ENCODE measurements around the gene ST6GAL2.

Gene ST6GAL2

DNA sequence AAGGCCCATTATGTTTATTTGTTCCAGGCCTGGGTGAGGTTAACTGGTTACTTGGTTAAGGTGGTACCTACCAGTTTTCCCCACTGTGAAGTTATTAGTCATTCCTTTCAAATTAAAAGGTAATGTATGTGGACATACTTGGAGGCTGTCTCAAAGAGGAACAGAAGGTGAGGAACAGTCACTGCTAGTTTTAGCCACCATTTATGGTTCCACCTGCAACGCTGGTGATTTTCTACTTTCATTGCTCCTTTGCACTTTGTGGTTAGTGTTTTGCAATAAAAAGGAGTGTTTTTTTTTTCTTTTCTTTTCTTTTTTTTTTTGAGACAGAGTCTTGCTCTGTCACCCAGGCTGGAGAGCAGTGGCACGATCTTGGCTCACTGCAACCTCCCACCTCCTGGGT lies 6.1 kb upstream of the ST6GAL2 start:
- Histone ChIP-seq H2BK12ac (ENCODE audit: low read length) (no peak overlapping the region), H2AK5ac (ENCODE audit: low read length) (no peak overlapping the region), H2BK120ac (ENCODE audit: insufficient read depth, low read length, poor library complexity) (no peak overlapping the region), H3K4me3 (ENCODE audit: low read depth, low read length) (no peak overlapping the region), H3K18ac (ENCODE audit: low read length) (no peak overlapping the region), H3K79me1 (ENCODE audit: low read length) (no peaks in the 10 kb centered on the region), H3K79me2 (ENCODE audit: control insufficient read depth, insufficient read depth, low read length, poor library complexity) (no peaks in the 10 kb centered on the region), H3K9me3 (ENCODE audit: insufficient read depth, low read depth, low read length) (no peaks in the 10 kb centered on the region), H2AFZ (ENCODE audit: insufficient read depth, low read length, poor library complexity) (no peak overlapping the region), H3K9ac (ENCODE audit: low read length) (no peak overlapping the region), H3K27me3 (ENCODE audit: insufficient read depth, low read length) (no peaks in the 10 kb centered on the region), H3K27ac (ENCODE audit: low read depth, low read length) (no peak overlapping the region), H3K4me2 (ENCODE audit: low read length) (no peak overlapping the region), H3K14ac (ENCODE audit: low read length) (no peak overlapping the region), H3K36me3 (ENCODE audit: control insufficient read depth in 1 of 2, insufficient read depth in 2 of 2, low read length in 2 of 2) (no peaks in the 10 kb centered on the region), H3K4me1 (ENCODE audit: control insufficient read depth in 1 of 2, insufficient read depth in 2 of 2, low read length in 2 of 2) (peaks cover 0 to 2% of the 10 kb centered on the region in 2 experiments), H4K91ac (ENCODE audit: low read depth, low read length) (no peak overlapping the region), H3K4ac (ENCODE audit: low read depth, low read length) (no peak overlapping the region), H4K12ac (ENCODE audit: low read depth, low read length) (no peak overlapping the region), H4K8ac (ENCODE audit: low read depth, low read length) (no peak overlapping the region), H3K23ac (ENCODE audit: low read length) (no peak overlapping the region), H2BK5ac (ENCODE audit: low read depth, low read length, poor library complexity) (no peak overlapping the region)
- no peak for DNase-seq
- no CpG with 5 or more reads among the region's 2 CpGs for WGBS (ENCODE audit: extremely low coverage, insufficient coverage, insufficient read length)

DNA sequence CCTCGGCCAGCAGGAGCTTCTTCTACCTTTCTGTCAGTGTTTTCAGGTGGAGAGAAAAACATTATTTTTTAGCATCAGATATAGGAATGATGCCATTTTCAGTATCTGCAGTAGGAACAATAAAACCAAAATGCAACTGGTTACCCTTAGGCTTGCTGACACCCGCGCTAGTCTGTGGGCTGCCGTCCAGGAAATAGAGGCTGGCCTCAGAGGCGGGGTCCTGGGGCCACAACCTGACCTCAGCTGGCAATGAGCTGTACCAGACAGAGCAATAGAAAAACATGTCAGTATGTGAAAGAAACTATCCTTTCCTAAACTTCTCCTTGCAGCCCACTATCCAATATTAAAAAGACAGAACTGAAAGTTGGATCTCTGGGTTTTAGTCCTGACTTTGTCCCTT lies 4.6 kb upstream of the ST6GAL2 start:
- Histone ChIP-seq H3K23ac (ENCODE audit: low read length) (no peak overlapping the region), H3K9me3 (ENCODE audit: insufficient read depth, low read depth, low read length) (no peaks in the 10 kb centered on the region), H3K18ac (ENCODE audit: low read length) (no peak overlapping the region), H2BK5ac (ENCODE audit: low read depth, low read length, poor library complexity) (no peak overlapping the region), H3K36me3 (ENCODE audit: control insufficient read depth in 1 of 2, insufficient read depth in 2 of 2, low read length in 2 of 2) (no peaks in the 10 kb centered on the region), H3K4me3 (ENCODE audit: low read depth, low read length) (no peak overlapping the region), H3K4me1 (ENCODE audit: control insufficient read depth in 1 of 2, insufficient read depth in 2 of 2, low read length in 2 of 2) (peaks cover 0 to 5% of the 10 kb centered on the region in 2 experiments), H3K79me2 (ENCODE audit: control insufficient read depth, insufficient read depth, low read length, poor library complexity) (no peaks in the 10 kb centered on the region), H2AFZ (ENCODE audit: insufficient read depth, low read length, poor library complexity) (no peak overlapping the region), H3K79me1 (ENCODE audit: low read length) (no peaks in the 10 kb centered on the region), H3K14ac (ENCODE audit: low read length) (no peak overlapping the region), H4K91ac (ENCODE audit: low read depth, low read length) (no peak overlapping the region), H3K27ac (ENCODE audit: low read depth, low read length) (no peak overlapping the region), H2BK12ac (ENCODE audit: low read length) (no peak overlapping the region), H2AK5ac (ENCODE audit: low read length) (no peak overlapping the region), H2BK120ac (ENCODE audit: insufficient read depth, low read length, poor library complexity) (no peak overlapping the region), H3K9ac (ENCODE audit: low read length) (no peak overlapping the region), H3K27me3 (ENCODE audit: insufficient read depth, low read length) (peaks cover 8% of the 10 kb centered on the region), H3K4me2 (ENCODE audit: low read length) (no peak overlapping the region), H4K12ac (ENCODE audit: low read depth, low read length) (no peak overlapping the region), H3K4ac (ENCODE audit: low read depth, low read length) (no peak overlapping the region), H4K8ac (ENCODE audit: low read depth, low read length) (no peak overlapping the region)
- no CpG with 5 or more reads among the region's 5 CpGs for WGBS (ENCODE audit: extremely low coverage, insufficient coverage, insufficient read length)
- no peak for DNase-seq

DNA sequence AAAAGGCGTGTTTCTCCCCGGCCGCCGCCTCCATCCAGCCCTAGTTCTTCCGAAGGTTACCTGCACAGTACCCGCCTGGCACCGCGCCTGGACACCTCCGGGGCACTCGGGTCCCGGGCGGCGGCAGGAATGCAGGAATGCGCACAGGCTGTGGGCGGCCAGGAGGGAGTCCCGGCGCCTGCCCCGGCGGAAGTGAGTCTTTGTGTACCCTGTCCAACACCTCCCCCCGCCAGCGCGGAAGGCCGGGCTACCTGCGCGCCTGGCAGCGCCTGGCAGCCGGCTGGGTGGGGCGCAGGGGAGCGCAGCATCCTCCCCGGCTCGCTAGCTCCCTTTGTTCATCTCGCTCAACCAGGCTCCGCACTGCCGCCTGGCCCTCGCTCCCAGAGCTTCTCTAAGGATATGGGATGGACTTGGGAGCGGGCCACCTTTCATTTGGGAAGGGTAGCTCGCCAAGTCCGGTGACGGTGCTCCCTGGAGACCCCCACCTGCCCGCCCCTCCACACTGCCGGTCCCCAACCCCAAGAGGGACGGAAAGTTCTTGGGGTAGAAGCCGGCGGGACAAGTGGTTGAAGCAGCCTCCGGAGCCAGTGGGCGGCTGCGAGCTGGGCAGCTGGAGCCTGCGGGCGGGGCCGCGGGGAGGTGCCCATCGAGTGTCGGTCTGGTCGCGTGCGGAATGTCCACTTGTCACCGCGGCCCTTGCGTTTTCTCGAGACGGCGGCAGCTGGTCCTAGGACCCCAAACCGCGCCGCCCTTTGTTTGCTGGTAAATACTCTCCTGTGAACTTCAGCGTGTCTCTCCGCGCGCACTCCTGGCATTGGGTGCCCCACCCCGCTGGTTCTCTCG lies 1.2 kb upstream of the ST6GAL2 start:
- Histone ChIP-seq H3K18ac (ENCODE audit: low read length) (no peak overlapping the region), H3K23ac (ENCODE audit: low read length) (no peak overlapping the region), H3K27me3 (ENCODE audit: insufficient read depth, low read length) (peaks cover 13% of the 10 kb centered on the region), H3K4me2 (ENCODE audit: low read length) (peak overlapping the region; percentile 98), H4K91ac (ENCODE audit: low read depth, low read length) (no peak overlapping the region), H3K79me1 (ENCODE audit: low read length) (no peaks in the 10 kb centered on the region), H3K9ac (ENCODE audit: low read length) (peak overlapping the region; percentile 34), H3K79me2 (ENCODE audit: control insufficient read depth, insufficient read depth, low read length, poor library complexity) (no peaks in the 10 kb centered on the region), H3K4me1 (ENCODE audit: control insufficient read depth in 1 of 2, insufficient read depth in 2 of 2, low read length in 2 of 2) (peaks cover 0 to 5% of the 10 kb centered on the region in 2 experiments), H3K4me3 (ENCODE audit: low read depth, low read length) (peak overlapping the region; percentile 72), H4K8ac (ENCODE audit: low read depth, low read length) (peak overlapping the region; percentile 51), H3K14ac (ENCODE audit: low read length) (no peak overlapping the region), H2BK12ac (ENCODE audit: low read length) (no peak overlapping the region), H2BK120ac (ENCODE audit: insufficient read depth, low read length, poor library complexity) (peak overlapping the region; percentile 30), H4K12ac (ENCODE audit: low read depth, low read length) (peak overlapping the region; percentile 10), H3K9me3 (ENCODE audit: insufficient read depth, low read depth, low read length) (no peaks in the 10 kb centered on the region), H2BK5ac (ENCODE audit: low read depth, low read length, poor library complexity) (no peak overlapping the region), H3K4ac (ENCODE audit: low read depth, low read length) (no peak overlapping the region), H3K27ac (ENCODE audit: low read depth, low read length) (no peak overlapping the region), H3K36me3 (ENCODE audit: control insufficient read depth in 1 of 2, insufficient read depth in 2 of 2, low read length in 2 of 2) (no peaks in the 10 kb centered on the region), H2AK5ac (ENCODE audit: low read length) (no peak overlapping the region), H2AFZ (ENCODE audit: insufficient read depth, low read length, poor library complexity) (peak overlapping the region; percentile 53)
- no CpG with 5 or more reads among the region's 71 CpGs for WGBS (ENCODE audit: extremely low coverage, insufficient coverage, insufficient read length)
- peak in 1 of 2 donors; percentile 20 for DNase-seq

DNA sequence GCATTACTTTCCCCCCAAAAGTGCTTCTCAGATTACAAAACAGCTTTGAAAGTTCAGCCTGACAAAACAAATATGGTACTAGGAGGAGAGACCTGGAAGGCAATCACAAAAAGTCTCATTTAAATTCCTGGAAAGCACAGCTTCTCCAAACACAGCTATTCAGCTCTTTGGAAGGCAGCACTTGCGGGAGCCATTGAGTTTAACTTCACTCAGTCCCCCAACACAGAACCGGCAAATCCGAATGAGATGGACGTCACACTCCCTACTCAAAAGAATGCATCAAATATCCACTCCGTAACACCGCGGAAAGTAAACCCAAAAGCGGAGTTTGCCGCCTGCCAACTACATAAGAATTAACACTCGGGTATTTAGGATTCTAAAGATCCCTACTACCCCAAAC lies 638 bp downstream of the ST6GAL2 start:
- H3K4ac ChIP-seq (ENCODE audit: low read depth, low read length), result no peak overlapping the region
- no peak overlapping the region for H4K12ac ChIP-seq (ENCODE audit: low read depth, low read length)
- peaks cover 13% of the 10 kb centered on the region for H3K27me3 ChIP-seq (ENCODE audit: insufficient read depth, low read length)
- peaks cover 0 to 5% of the 10 kb centered on the region in 2 experiments for H3K4me1 ChIP-seq (ENCODE audit: control insufficient read depth in 1 of 2, insufficient read depth in 2 of 2, low read length in 2 of 2)
- no peaks in the 10 kb centered on the region for H3K79me1 ChIP-seq (ENCODE audit: low read length)
- no peak overlapping the region for H4K8ac ChIP-seq (ENCODE audit: low read depth, low read length)
- H3K18ac ChIP-seq (ENCODE audit: low read length), result no peak overlapping the region
- H3K27ac ChIP-seq (ENCODE audit: low read depth, low read length), result no peak overlapping the region
- no peak overlapping the region for H4K91ac ChIP-seq (ENCODE audit: low read depth, low read length)
- no peak overlapping the region for H2BK12ac ChIP-seq (ENCODE audit: low read length)
- no peak overlapping the region for H2AK5ac ChIP-seq (ENCODE audit: low read length)
- no peaks in the 10 kb centered on the region for H3K79me2 ChIP-seq (ENCODE audit: control insufficient read depth, insufficient read depth, low read length, poor library complexity)
- no peak overlapping the region for H2AFZ ChIP-seq (ENCODE audit: insufficient read depth, low read length, poor library complexity)
- no peaks in the 10 kb centered on the region for H3K9me3 ChIP-seq (ENCODE audit: insufficient read depth, low read depth, low read length)
- peak overlapping the region; percentile 98 for H3K4me2 ChIP-seq (ENCODE audit: low read length)
- H2BK5ac ChIP-seq (ENCODE audit: low read depth, low read length, poor library complexity), result no peak overlapping the region
- no peak overlapping the region for H3K23ac ChIP-seq (ENCODE audit: low read length)
- no peak overlapping the region for H3K4me3 ChIP-seq (ENCODE audit: low read depth, low read length)
- H3K9ac ChIP-seq (ENCODE audit: low read length), result no peak overlapping the region
- DNase-seq, result no peak
- no CpG with 5 or more reads among the region's 10 CpGs for WGBS (ENCODE audit: extremely low coverage, insufficient coverage, insufficient read length)
- H3K14ac ChIP-seq (ENCODE audit: low read length), result no peak overlapping the region
- no peak overlapping the region for H2BK120ac ChIP-seq (ENCODE audit: insufficient read depth, low read length, poor library complexity)
- H3K36me3 ChIP-seq (ENCODE audit: control insufficient read depth in 1 of 2, insufficient read depth in 2 of 2, low read length in 2 of 2), result no peaks in the 10 kb centered on the region

All from trophoblast cell (in vitro differentiated cells and primary cell).